Activated CD4-positive, alpha-beta T cell treated with anti-CD3 and anti-CD28 coated beads, Interleukin-2, amount 10 ng/mL, durations not matched to agents 7 days and 5 days (primary cell): ENCODE results near the gene DENND4A. TPM values are rescaled to one million over a fixed set of nuclear protein-coding genes. Genes with fewer than 3 reads are reported as not detected.
A peak's percentile ranks its signal among the peaks of the same experiment; 100 is the strongest.
"Not testable (repeated sequence)": the region's sequence is repeated elsewhere in the genome, so short reads cannot be mapped to it uniquely, and the experiment has no call there.

Experiments
- CTCF ChIA-PET: fragments of 350-600 bp; sonication (Branson Sonifier 250); formaldehyde crosslinking; loops from one replicate; lab custom pipeline; 2021; ENCODE audit warnings: antibody characterized with exemption; lab: Charles Lee
- POLR2A ChIA-PET: fragments of 350-600 bp; sonication (Branson Sonifier 250); formaldehyde crosslinking; loops from one replicate; lab custom pipeline; 2021; ENCODE audit warnings: antibody characterized with exemption; lab: Charles Lee
- DNase-seq: peaks from one replicate; pipeline ENCODE4 v3.0.0-alpha.2; 2020
- H3K27ac Mint-ChIP-seq: one replicate; pipeline ENCODE4 v1.8.0; 2021; ENCODE audit warnings: mild to moderate bottlenecking, moderate library complexity, mixed read lengths
- H3K27me3 Mint-ChIP-seq: one replicate; pipeline ENCODE4 v1.8.0; 2021; ENCODE audit warnings: mixed read lengths
- H3K36me3 Mint-ChIP-seq: one replicate; pipeline ENCODE4 v1.8.0; 2021; ENCODE audit warnings: low read depth, mixed read lengths
- H3K4me1 Mint-ChIP-seq: one replicate; pipeline ENCODE4 v1.8.0; 2021; ENCODE audit warnings: mixed read lengths
- H3K4me3 Mint-ChIP-seq: one replicate; pipeline ENCODE4 v1.8.0; 2021; ENCODE audit warnings: mild to moderate bottlenecking, moderate library complexity, mixed read lengths
- H3K9me3 Mint-ChIP-seq: one replicate; pipeline ENCODE4 v1.8.0; 2021; ENCODE audit warnings: mixed read lengths
- total RNA-seq, 2 experiments: library from RNA; stranded (reverse); gene quantifications; one replicate each; pipeline ENCODE4 v1.2.3, GENCODE V29; 2021

The DENND4A gene
- total RNA-seq, 2 experiments from 2014 or later, result 30.9 to 40.2 TPM

DNA sequence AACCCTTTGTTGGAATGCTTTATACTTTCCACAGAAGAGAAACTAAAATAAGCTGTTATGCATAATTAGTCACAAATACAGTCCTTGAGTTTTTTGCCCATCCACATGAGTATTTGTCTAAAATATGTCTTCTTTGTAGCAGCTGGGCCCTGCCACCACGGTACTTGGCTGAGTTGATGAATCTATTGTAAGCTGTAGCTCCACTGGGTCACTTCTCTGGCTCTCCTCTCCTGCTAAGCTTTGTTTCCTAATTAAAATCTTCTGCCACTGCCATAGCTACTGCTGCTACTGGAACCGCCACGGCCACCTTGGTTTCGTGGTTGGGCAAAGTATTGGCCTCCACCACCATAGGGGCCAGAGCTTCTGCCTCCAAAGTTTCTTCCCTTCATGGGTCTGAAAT is 23.9 kb upstream of the DENND4A start:
- H3K27me3 Mint-ChIP-seq, H3K27ac Mint-ChIP-seq, DNase-seq, H3K4me3 Mint-ChIP-seq: not testable (repeated sequence)
- ChIA-PET CTCF (interaction anchor here (0.6 to 1.6 kb wide), 2 partner anchors 17 to 1310 kb away, joined by 3 to 4 read pairs; no protein-coding TSS in a partner anchor), POLR2A (interaction anchor here (0.6 to 1.0 kb wide), 3 partner anchors 23 to 167 kb away, joined by 3 to 5 read pairs (median 3); partner anchors contain the start of gene DENND4A)
- peaks cover 46% of the 10 kb centered on the region for H3K4me1 Mint-ChIP-seq
- peaks cover 11% of the 10 kb centered on the region for H3K9me3 Mint-ChIP-seq
- H3K36me3 Mint-ChIP-seq, result peaks cover 15% of the 10 kb centered on the region

DNA sequence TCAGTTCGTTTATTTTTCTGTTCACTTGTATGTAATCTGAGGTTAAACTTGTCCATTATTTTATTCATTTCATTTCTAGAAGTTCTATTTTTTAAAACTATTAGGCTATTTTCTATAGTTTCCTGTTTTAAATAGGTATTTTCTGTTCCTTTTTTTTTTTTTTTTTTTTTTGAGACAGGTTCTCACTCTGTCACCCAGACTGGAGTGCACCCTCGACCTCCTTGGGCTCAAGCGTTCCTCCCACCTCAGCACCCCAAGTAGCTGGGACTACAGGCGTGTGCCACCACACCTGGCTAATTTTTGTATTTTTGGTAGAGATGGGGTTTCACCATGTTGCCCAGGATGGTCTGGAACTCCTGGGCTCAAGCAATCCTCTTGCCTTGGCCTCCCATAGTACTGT is 22.2 kb upstream of the DENND4A start:
- Mint-ChIP-seq H3K4me1 (peaks cover 33% of the 10 kb centered on the region), H3K27ac (peak overlapping the region; percentile 43), H3K36me3 (peaks cover 15% of the 10 kb centered on the region), H3K9me3 (peaks cover 13% of the 10 kb centered on the region)
- CTCF ChIA-PET, result interaction anchor here (0.6 to 2.6 kb wide), 3 partner anchors 19 to 1763 kb away, joined by 3 to 7 read pairs (median 3); no protein-coding TSS in a partner anchor
- DNase-seq, POLR2A ChIA-PET, H3K4me3 Mint-ChIP-seq, H3K27me3 Mint-ChIP-seq: not testable (repeated sequence)

DNA sequence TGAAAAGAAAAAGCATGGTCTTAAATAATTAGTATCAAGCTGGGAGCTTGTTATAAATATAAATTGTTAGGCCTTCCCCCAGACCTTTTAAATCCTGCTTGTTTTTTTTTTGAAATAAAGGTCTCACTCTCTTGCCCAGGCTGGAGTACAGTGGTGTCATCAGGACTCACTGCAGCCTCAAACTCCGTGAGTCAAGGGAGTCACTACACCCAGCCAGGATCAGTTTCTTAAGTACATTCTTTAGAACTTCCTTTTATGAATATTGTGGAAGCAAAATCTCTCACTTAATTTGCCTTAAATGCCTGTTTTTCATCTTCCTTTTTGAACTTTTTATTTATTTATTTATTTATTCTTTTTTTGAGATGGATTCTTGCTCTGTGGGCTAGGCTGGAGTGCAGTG is 20.8 kb upstream of the DENND4A start:
- POLR2A ChIA-PET, result no interaction called here
- no peak for DNase-seq
- peaks cover 11% of the 10 kb centered on the region for H3K36me3 Mint-ChIP-seq
- CTCF ChIA-PET, result interaction anchor here (1.1 to 2.6 kb wide), 3 partner anchors 12 to 20 kb away, joined by 3 to 7 read pairs (median 4); no protein-coding TSS in a partner anchor
- peaks cover 20% of the 10 kb centered on the region for H3K4me1 Mint-ChIP-seq
- H3K4me3 Mint-ChIP-seq, result no peak overlapping the region
- no peaks in the 10 kb centered on the region for H3K27me3 Mint-ChIP-seq
- H3K27ac Mint-ChIP-seq, result no peak overlapping the region
- H3K9me3 Mint-ChIP-seq, result peaks cover 9% of the 10 kb centered on the region

DNA sequence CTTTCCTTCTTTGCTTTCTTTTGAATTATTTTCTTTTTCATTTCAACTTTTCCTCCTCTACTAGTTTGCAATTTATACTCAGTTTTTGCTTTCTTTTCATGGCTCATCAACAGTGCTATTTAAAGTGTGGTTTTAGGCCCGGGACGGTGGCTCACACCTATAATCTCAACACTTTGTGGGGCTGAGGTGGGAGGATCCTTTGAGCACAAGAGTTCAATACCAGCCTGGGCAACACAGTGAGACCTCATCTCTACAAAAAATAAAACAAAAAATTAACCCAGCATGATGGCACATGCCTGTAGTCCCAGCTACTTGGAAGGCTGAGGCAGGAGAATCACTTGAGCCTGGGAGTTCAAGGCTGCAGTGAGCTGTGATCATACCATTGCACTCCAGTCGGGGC is 20.4 kb upstream of the DENND4A start:
- Mint-ChIP-seq H3K36me3 (peaks cover 13% of the 10 kb centered on the region), H3K4me1 (peaks cover 21% of the 10 kb centered on the region), H3K9me3 (peaks cover 9% of the 10 kb centered on the region), H3K4me3 (no peak overlapping the region), H3K27me3 (no peaks in the 10 kb centered on the region), H3K27ac (no peak overlapping the region)
- ChIA-PET POLR2A (no interaction called here), CTCF (interaction anchor here (1.3 to 2.6 kb wide), 2 partner anchors 12 to 17 kb away, joined by 4 to 7 read pairs; no protein-coding TSS in a partner anchor)
- no peak for DNase-seq

DNA sequence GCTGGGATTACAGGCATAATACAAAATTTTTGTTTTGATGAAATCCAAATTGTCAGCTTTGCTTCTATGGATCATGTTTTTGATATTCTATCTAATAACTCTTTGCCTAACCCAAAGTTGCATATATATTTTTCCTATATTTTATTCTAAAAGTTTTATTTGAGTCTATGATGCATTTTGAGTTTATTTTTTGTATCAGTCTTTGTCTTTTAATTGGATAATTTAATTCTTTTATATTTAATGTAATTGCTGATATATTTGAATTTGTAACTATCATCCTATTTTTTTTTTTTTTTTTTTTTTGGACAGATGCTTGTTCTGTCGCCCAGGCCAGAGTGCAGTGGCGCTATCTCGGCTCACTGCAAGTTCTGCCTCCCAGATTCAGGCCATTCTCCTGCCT is 19.7 kb upstream of the DENND4A start:
- Mint-ChIP-seq H3K4me3 (no peak overlapping the region), H3K4me1 (peaks cover 18% of the 10 kb centered on the region), H3K9me3 (peaks cover 9% of the 10 kb centered on the region), H3K27me3 (no peaks in the 10 kb centered on the region), H3K36me3 (peaks cover 13% of the 10 kb centered on the region), H3K27ac (no peak overlapping the region)
- no peak for DNase-seq
- CTCF ChIA-PET, result interaction anchor here (0.5 to 1.3 kb wide), 2 partner anchors 13 to 222 kb away, joined by 3 to 4 read pairs; no protein-coding TSS in a partner anchor
- POLR2A ChIA-PET, result no interaction called here

DNA sequence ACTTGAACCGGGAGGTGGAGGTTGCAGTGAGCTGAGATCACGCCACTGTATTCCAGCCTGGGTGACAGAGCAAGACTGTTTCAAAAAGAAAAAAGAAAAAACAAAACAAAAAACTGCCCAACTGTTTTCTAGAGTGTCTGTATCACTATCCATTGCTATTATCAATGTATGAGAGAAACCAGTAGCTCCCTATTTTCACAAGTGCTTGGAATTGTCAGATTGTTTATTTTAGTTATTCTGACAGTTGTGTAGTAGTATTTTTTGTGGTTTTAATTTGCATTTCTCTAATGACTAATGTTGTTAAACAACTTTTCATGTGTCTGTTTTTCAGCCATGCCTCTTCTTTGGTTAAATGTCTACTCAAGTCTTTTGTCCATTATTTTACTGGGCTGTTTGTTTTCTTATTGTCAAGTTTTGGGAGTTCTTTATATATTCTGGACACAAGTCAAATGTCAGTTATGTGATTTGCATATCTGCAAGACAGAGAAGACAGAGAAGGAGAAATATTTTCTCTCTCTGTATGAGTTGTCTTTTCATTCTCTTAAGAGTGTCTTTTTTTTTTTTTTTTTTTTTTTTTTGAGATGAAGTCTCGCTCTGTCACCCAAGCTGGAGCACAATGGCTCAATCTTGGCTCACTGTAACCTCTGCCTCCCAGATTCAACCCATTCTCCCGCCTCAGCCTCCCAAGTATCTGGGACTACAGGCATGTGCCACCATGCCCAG is 19.1 kb upstream of the DENND4A start:
- H3K36me3 Mint-ChIP-seq, result peaks cover 11% of the 10 kb centered on the region
- H3K9me3 Mint-ChIP-seq, POLR2A ChIA-PET, DNase-seq, H3K27ac Mint-ChIP-seq, H3K4me3 Mint-ChIP-seq, H3K27me3 Mint-ChIP-seq: not testable (repeated sequence)
- H3K4me1 Mint-ChIP-seq, result peaks cover 19% of the 10 kb centered on the region
- CTCF ChIA-PET, result interaction anchor here (0.5 to 1.0 kb wide), 2 partner anchors 25 to 222 kb away, joined by 3 to 6 read pairs; no protein-coding TSS in a partner anchor

DNA sequence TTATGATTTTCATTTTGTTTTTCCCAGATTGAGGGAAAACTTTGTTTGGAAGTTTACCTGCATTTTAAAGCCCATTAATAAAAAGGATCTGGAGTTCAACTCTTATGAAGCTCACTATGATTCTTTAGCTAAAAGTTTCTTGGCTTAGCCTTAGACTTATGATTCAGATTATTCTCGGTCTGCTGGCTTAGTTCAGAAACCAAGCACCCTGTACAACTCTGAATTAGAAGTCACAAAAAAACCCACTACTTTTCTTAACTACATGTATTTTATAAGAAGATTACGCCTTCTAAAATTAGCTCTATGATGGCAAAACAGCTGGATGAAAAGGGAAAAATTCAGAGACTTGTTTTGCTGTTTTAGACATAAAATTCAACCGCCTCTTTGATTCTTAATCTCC is 14.3 kb upstream of the DENND4A start:
- POLR2A ChIA-PET, result interaction anchor here (0.6 kb wide), 1 partner anchor 796 kb away, joined by 3 read pairs; no protein-coding TSS in a partner anchor
- peaks cover 2% of the 10 kb centered on the region for H3K9me3 Mint-ChIP-seq
- H3K27me3 Mint-ChIP-seq, result no peaks in the 10 kb centered on the region
- CTCF ChIA-PET, result interaction anchor here (0.5 to 1.4 kb wide), 3 partner anchors 14 to 32 kb away, joined by 3 to 4 read pairs (median 3); partner anchors contain the start of gene DENND4A
- peaks cover 35% of the 10 kb centered on the region for H3K4me1 Mint-ChIP-seq
- no peak for DNase-seq
- H3K36me3 Mint-ChIP-seq, result peaks cover 4% of the 10 kb centered on the region
- no peak overlapping the region for H3K27ac Mint-ChIP-seq
- no peak overlapping the region for H3K4me3 Mint-ChIP-seq

DNA sequence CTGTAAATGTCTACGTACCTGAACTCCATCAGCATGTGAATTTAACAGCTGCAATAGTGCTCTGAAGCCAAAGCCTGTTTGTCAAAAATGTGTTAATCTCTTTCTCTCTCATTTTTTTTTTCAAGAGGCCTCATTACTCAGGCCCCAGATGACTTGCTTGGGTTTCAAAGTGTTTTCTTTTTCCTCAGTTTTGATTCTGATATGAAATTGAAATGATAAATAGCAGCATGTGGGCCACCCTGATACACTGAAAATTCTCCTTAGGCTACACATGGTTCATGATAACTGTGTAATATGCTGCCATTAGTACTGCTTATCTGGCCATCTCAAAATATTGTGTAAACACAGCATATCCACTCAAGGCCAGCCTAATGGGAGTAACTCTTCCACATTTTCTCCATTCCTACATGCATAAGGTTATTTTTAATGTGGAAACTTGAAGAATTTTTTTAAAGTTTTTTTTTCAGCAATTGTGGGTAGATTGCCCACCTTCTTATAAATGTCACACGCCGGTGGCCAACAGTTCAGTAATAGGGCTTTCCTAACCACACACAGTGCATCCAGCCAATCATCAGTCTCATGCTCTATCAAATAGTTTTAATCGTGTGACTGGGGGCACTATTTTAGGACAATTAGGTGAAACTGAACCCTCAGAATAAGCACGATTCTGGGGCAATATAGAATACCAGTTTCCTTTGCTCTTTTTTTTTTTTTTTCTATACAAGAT is 13.1 kb upstream of the DENND4A start:
- Mint-ChIP-seq H3K9me3 (peaks cover 2% of the 10 kb centered on the region), H3K4me3 (no peak overlapping the region), H3K27ac (no peak overlapping the region), H3K36me3 (peaks cover 2% of the 10 kb centered on the region), H3K4me1 (peaks cover 36% of the 10 kb centered on the region), H3K27me3 (no peaks in the 10 kb centered on the region)
- no peak for DNase-seq
- CTCF ChIA-PET, result interaction anchor here (1.1 kb wide), 1 partner anchor 11 kb away, joined by 4 read pairs; no protein-coding TSS in a partner anchor
- POLR2A ChIA-PET, result no interaction called here

DNA sequence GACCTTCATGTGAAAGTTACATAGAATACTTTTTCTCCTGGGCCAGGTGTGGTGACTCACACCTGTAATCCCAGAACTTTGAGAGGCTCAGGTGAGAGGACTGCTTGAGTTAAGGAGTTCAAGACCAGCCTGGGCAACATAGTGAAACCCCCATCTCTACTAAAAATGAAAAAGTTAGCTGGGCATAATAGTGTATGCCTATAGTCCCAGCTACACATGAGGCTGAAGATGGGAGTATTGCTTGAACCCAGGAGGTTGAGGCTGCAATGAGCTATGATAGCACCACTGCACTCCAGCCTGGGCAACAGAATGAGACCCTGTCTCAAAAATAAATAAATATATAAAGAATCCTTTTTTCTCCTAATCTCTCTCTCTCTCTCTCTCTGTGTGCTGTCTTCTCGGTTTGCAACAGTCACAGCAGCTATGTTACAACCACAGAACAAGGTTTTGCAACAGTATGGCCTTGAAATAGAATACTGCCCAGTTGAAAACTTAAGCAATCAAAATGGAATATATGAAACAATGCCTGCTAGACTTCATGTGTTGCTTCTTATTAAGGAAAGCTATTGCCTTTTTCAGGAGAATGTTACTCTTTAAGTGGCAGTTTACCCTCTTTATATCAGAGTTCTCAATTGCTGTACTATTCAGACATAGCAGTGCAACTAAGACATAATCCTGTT is 12.3 kb upstream of the DENND4A start:
- peaks cover 2% of the 10 kb centered on the region for H3K36me3 Mint-ChIP-seq
- no peak for DNase-seq
- H3K27ac Mint-ChIP-seq, result no peak overlapping the region
- H3K27me3 Mint-ChIP-seq, result no peaks in the 10 kb centered on the region
- H3K4me1 Mint-ChIP-seq, result peaks cover 34% of the 10 kb centered on the region
- H3K4me3 Mint-ChIP-seq, result no peak overlapping the region
- peaks cover 2% of the 10 kb centered on the region for H3K9me3 Mint-ChIP-seq
- ChIA-PET CTCF (interaction anchor here (0.8 to 1.1 kb wide), 3 partner anchors 9 to 12 kb away, joined by 3 to 4 read pairs (median 3); no protein-coding TSS in a partner anchor), POLR2A (interaction anchor here (0.6 kb wide), 1 partner anchor 550 kb away, joined by 3 read pairs; no protein-coding TSS in a partner anchor)

DNA sequence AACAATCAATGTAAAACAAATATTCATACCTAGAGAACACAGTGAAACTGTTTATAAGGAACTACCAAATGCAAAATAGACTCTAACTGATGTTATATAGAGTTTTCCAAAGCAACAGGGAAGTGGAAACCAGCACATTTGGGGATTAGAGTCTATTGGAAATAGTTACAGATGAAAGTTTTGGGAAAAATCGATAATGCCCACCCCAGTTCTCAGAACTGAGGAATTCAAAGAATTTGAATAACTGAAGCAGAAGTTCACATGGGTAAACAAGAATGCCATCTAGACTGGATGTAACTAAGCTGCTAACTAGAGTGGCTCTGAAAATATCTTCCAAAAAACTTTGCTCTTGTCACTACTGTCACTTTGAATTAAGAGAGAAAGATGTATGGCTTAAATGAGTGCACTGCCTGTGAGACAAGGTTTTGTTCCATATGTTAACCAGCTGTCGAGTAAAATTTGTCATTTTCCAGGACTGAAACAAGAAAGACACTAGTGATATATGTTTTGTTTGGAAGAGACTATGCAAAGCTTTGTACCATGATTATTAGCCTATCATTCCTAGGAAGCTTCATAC is 9.2 kb upstream of the DENND4A start:
- Mint-ChIP-seq H3K27ac (no peak overlapping the region), H3K9me3 (no peaks in the 10 kb centered on the region), H3K4me1 (peaks cover 40% of the 10 kb centered on the region), H3K36me3 (no peaks in the 10 kb centered on the region), H3K4me3 (no peak overlapping the region), H3K27me3 (no peaks in the 10 kb centered on the region)
- CTCF ChIA-PET, result interaction anchor here (1.6 kb wide), 1 partner anchor 9 kb away, joined by 5 read pairs; the partner anchor contains the start of gene DENND4A
- no peak for DNase-seq
- POLR2A ChIA-PET, result no interaction called here

DNA sequence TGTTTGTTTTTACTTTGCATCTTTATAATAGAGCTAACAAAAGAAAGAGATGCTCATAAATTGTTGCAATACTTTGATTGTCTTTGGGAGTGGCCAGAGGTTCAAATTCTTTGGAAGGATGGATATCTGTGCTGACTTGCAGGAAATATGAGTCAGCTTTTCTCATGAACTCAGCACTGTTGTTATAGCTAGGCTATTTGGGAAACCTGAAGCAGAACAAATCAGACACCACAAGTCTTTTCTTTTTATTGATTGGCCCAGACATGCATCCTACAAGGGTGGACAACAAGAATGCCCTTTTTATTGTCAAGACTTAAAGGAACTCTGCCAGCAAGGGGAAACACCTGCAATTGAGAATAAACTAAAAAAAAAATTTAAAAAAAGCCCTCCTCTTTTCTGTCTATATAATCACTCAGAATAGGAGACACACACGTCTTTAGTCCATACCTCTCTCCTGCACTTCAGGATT is 4.6 kb upstream of the DENND4A start:
- Mint-ChIP-seq H3K27me3 (no peaks in the 10 kb centered on the region), H3K27ac (peak overlapping the region; percentile 6), H3K4me1 (peaks cover 47% of the 10 kb centered on the region), H3K9me3 (no peaks in the 10 kb centered on the region), H3K36me3 (peaks cover 1% of the 10 kb centered on the region), H3K4me3 (no peak overlapping the region)
- no peak for DNase-seq
- ChIA-PET CTCF (interaction anchor here (1.5 to 3.2 kb wide), 3 partner anchors 10 to 23 kb away, joined by 3 to 12 read pairs (median 9); no protein-coding TSS in a partner anchor), POLR2A (no interaction called here)
